T follicular helper cell (primary cell): ENCODE data around the gene CETN1.

Experiments
- DNase-seq: peaks from one replicate; pipeline ENCODE4 v3.0.0-alpha.2; 2020; ENCODE audit warnings: low read depth

CETN1 gene

DNA sequence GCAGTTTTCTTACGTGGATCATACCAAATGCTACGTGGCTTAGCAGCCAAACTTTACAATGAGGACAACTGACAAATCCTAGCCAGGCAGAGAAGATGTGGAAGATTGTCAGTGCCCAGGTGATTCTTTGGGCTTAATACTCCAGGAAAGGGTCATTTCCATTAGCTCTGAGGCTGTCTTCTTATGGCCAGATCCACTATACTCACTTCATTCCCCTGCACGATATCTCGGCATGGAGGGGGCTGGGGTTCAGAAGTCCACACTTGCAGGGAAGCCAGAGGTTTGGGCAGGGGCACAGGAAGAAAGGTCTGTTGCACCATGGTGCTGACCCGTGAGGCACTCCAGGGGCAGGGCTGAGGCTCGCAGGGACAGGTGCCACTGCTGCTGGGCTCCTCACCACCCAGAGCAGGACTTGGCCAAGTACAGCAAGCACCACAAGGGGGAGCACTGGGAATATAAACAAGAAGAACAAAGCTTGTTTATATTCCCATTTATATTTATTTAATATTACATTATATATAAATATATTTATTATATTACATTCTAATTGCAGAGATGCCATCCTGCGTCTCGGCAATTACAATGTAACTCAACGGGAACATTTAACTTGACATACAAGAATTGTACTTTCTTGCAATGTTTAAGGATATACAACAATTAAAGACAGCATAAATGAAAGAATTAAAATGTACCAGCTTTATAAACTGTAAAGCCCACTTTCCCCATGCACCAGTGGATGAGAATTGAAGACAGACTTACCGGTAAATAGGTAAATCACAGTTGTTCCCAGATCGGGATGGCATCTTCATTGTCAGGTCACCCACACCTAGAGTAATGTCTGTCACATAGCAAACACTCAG lies 43.8 kb downstream of the CETN1 start:
- DNase-seq: peak; percentile 44

DNA sequence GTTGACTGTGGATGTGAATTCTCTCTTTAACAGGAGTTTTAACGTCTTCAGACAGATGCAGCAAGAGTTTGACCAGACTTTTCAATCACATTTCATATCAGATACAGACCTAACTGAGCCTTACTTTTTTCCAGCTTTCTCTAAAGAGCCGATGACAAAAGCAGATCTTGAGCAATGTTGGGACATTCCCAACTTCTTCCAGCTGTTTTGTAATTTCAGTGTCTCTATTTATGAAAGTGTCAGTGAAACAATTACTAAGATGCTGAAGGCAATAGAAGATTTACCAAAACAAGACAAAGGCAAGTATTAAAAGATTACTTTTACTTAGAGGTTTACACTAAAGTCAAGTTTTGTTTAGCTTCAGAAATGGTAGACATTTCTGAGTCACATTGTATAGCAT lies 47.1 kb downstream of the CETN1 start:
- DNase-seq: no peak

DNA sequence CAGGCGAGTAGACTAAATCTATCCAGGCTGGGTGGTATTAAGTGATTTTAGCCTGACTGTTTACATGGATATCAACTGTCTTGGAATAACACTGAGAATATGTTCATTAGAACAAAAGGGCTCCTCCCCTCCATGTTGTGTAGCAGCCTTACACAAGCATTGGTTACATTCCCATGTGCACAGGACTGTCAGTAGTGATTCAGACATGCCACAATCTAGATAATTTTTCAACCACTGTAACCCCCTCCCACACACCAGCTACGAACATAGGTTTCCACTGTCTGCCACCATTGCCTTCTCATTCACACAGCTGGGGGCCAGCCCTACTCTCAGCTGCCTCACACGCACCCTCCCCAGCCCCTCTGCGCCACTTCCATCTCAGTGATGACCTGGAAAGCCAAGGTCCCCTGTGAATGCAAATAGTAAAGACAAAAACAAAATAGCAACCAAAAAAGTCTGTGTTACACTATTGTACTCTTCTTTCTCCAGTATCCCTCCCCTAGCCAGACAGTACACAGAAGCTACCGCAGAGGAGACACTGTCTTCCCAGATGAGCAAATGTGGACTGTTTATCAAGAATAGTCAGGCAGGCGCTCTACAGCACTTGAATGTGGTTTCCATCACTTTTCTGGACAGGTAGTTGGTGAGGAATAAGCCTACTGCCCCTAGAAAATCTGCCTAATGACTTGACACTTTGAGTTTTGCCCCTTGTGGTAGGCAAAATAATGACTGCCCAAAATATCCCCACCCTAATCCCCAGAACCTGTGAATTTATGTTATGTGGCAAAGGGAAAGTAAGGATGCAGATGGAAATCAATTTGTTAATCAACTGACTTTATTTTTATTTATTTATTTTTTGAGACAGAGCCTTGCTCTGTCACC lies 49.3 kb downstream of the CETN1 start:
- DNase-seq: no peak

DNA sequence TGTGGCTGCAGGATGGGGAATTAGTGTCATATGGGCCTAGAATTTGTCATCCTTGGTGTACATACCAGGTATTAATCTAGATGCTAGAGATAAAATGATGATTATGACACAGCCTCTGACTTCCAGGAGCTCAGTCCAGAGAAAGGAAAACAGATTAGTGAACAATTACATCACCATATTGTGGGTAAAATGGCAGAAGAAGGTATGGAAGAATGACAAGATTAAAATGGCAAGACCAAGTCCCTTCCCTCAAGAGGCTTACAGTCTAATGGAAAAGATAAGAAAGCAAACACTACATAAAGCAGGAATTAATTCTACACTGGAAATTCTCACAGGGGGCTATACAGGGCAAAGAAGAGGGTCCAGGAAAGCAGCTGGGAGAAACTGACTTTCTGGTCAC lies 51.4 kb downstream of the CETN1 start:
- DNase-seq: no peak
